GM12865 (cell line): Measurements from ENCODE around the gene CRIM1.

ENCODE experiments used
- DNase-seq: peaks from one replicate; pipeline ENCODE4 v3.0.0; 2010; ENCODE audit warnings: low read depth
- H3K4me3 ChIP-seq: 2 replicates; pipeline ENCODE4 v1.5.1; 2011; ENCODE audit warnings: mild to moderate bottlenecking, low read depth, low read length, control low read depth
- CTCF ChIP-seq: IDR thresholded peaks from 2 replicates; pipeline ENCODE4 v1.5.1; 2011; ENCODE audit warnings: low read length, control low read depth, low read depth, inconsistent platforms; ENCODE audit not compliant: insufficient read depth; ENCODE audit errors: missing control alignments

CRIM1 gene

GRCh38 chr2:36393738-36394256, 38.2 kb downstream of the CRIM1 start:
- no peak overlapping the region for H3K4me3 ChIP-seq
- no peak for TF ChIP-seq CTCF
- DNase-seq: no peak

GRCh38 chr2:36394804-36395203, 39.2 kb downstream of the CRIM1 start:
- no peak for DNase-seq
- no peak for TF ChIP-seq CTCF
- H3K4me3 ChIP-seq: no peak overlapping the region

DNA sequence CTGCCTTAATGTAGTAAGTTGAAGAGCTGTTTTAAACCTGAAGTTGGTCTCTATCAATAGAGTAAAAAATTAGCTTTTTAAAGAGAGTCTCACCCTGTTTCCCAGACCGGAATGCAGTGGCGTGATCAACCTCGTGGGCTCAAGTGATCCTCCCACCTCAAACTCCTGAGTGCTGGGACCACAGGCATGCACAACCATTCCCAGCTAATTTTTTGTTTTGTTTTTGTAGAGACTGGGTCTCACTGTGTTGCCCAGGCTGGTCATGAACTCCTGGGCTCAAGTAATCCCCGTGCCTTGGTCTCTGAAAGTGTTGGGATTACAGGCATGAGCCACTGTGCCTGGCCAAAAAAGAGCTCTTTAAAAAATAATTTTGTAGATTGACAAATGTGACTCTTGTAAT, 40.3 kb downstream of the CRIM1 start:
- no peak overlapping the region for H3K4me3 ChIP-seq
- no peak for DNase-seq
- no peak for TF ChIP-seq CTCF

DNA sequence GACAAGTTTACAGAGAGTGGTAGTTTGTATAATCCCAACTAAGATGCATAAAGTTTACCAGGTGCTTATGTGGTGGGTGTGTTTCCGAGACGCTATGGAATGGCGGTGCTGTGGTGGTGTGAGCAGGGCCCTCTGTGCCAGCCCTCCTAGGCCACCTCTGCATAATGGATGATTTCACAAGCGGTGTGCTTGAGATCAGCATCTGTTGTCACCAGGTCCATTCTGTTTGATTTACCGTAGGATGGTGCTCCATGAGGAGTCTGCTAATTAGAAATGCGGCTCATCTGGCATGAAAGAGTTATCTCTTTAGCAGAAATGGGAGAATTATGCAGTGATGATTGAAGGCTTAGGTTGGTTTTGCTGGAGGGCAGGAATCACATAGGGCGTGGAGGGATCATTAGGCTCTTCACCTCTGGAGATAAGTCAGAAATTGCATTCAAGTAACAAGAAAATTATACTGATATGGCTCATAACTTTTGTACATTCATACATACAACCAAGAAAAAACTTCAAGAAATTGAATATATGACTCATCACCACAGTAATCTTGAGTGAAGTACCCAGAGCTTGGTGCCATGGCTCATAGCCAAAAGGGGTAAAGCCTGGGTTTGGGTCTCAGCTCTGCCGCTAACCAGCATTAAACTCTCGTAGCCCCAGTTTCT, 41.4 kb downstream of the CRIM1 start:
- no peak for TF ChIP-seq CTCF
- H3K4me3 ChIP-seq: no peak overlapping the region
- no peak for DNase-seq

DNA sequence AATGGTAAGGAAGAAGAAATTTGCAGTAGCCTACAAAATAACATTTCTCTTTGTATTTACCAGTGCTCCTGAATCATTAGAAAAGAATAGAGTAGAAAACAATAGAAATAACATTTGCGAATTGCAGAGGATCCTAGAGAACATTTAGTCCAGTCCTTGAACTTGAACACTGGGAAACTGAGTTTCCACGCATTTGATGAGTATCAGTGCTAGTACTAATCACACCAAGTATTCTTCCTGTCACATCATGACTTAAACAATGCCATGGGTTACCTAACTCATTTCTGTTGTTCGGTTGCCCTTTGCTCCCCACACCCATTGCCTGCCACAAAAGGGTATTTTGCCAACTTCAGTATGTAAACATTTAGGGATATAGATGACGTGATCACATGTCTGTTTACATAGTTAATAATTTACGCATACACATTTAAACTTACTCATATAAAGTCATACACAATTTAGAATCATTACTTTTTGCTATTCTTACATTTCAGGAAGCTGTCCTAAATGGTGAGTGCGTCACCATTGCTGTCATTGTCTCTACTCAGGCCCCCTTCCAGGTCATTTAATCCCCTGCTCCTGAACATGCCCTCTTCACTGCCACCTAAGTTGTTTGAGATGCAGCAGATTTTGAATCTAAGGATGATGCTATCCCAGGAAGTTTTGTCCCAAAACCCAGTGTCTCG, 42.3 kb downstream of the CRIM1 start:
- TF ChIP-seq CTCF: no peak
- no peak overlapping the region for H3K4me3 ChIP-seq
- no peak for DNase-seq

- no peak for TF ChIP-seq CTCF
- H3K4me3 ChIP-seq: no peak overlapping the region
- DNase-seq: no peak
Observed at GRCh38 chr2:36399050-36399449, 43.5 kb downstream of the CRIM1 start.

GRCh38 chr2:36403675-36404230, 48.2 kb downstream of the CRIM1 start:
- no peak for DNase-seq
- no peak overlapping the region for H3K4me3 ChIP-seq

More at GRCh38 chr2:36403675-36404230, 48.2 kb downstream of the CRIM1 start:
- no peak for TF ChIP-seq CTCF
